Kidney epithelial cell (primary cell): ENCODE measurements around the gene LGALS9. TPM values are rescaled to one million over a fixed set of nuclear protein-coding genes. Genes with fewer than 3 reads are reported as not detected.

Experiments used
- total RNA-seq: library from RNA; depleted of rRNA; stranded (reverse); fragments of >200 nt; gene quantifications from 2 replicates; pipeline ENCODE4 v1.2.3, GENCODE V29; 2015

The LGALS9 gene
- total RNA-seq, 1 donor from 2014 or later, result 3.4 TPM

Other genes starting within 250 kb of the LGALS9 start
- 11.2 and 14.9 TPM in 2 replicates for gene KSR1, start 174.7 kb upstream of the LGALS9 start, total RNA-seq
- 0.04 TPM in 1 of 2 replicates, not detected in the other for gene NOS2, start 169.3 kb downstream of the LGALS9 start, total RNA-seq